ENCODE results near the gene LRIT2.

LRIT2 gene, protein sequence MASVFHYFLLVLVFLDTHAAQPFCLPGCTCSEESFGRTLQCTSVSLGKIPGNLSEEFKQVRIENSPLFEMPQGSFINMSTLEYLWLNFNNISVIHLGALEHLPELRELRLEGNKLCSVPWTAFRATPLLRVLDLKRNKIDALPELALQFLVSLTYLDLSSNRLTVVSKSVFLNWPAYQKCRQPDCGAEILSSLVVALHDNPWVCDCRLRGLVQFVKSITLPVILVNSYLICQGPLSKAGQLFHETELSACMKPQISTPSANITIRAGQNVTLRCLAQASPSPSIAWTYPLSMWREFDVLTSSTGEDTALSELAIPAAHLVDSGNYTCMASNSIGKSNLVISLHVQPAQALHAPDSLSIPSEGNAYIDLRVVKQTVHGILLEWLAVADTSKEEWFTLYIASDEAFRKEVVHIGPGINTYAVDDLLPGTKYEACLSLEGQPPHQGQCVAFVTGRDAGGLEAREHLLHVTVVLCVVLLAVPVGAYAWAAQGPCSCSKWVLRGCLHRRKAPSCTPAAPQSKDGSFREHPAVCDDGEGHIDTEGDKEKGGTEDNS

GRCh38 chr10:84225427-84226173, at the start of gene LRIT2:
Gene LRIT2 (minus strand): TSS chr10:84225544. CDS start chr10:84225520, 24 bp downstream.
- peaks cover 72% of the 10 kb centered on the region for H3K27me3 Mint-ChIP-seq
- no peaks in the 10 kb centered on the region for H3K4me1 Mint-ChIP-seq
- no peaks in the 10 kb centered on the region for H3K36me3 Mint-ChIP-seq (ENCODE audit: insufficient read depth)
- DNase-seq (ENCODE audit: low spot score in 2 of 2): no peak
- no peak within 1 kb of the TSS for H3K27ac Mint-ChIP-seq (ENCODE audit: low read depth)
- no peaks in the 10 kb centered on the region for H3K9me3 Mint-ChIP-seq
- no peak for ATAC-seq (replicated peaks; ENCODE audit: extremely low read depth, poor library complexity, severe bottlenecking)
- H3K4me3 Mint-ChIP-seq: no peak within 1 kb of the TSS

DNA sequence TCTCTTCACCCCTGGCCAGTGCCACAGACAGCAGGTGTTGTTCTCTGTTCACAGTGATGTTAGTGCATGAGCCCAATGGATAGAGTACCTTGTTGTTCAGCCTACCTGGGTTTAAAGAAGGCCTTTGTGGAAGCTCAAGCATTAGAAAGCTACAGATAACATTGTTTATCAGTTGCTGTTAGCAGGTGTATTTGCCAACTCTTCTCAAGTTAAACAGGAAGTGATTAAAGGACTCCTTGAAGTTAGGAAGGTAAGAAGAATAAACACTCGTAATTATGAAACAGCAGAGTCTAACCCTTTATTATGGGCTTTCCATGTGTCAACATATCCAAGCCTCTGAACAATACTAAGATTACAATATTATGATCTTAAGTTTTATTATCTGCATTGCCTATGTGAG, 45.4 kb upstream of the LRIT2 start:
- ATAC-seq (replicated peaks; ENCODE audit: extremely low read depth, poor library complexity, severe bottlenecking): no peak
- Mint-ChIP-seq H3K4me1 (peaks cover 5% of the 10 kb centered on the region), H3K36me3 (ENCODE audit: insufficient read depth) (peaks cover 1% of the 10 kb centered on the region), H3K27ac (ENCODE audit: low read depth) (no peak overlapping the region), H3K4me3 (no peak overlapping the region), H3K27me3 (peaks cover 9% of the 10 kb centered on the region), H3K9me3 (no peaks in the 10 kb centered on the region)
- DNase-seq (ENCODE audit: low spot score in 2 of 2): no peak

- H3K4me1 Mint-ChIP-seq: peaks cover 5% of the 10 kb centered on the region
- peaks cover 11% of the 10 kb centered on the region for H3K27me3 Mint-ChIP-seq
- H3K4me3 Mint-ChIP-seq: no peak overlapping the region
- ATAC-seq (replicated peaks; ENCODE audit: extremely low read depth, poor library complexity, severe bottlenecking) (no peak), DNase-seq (ENCODE audit: low spot score in 2 of 2) (no peak)
- no peaks in the 10 kb centered on the region for H3K9me3 Mint-ChIP-seq
- H3K27ac Mint-ChIP-seq (ENCODE audit: low read depth): no peak overlapping the region
- H3K36me3 Mint-ChIP-seq (ENCODE audit: insufficient read depth): peaks cover 1% of the 10 kb centered on the region
Observed at GRCh38 chr10:84269773-84270172, 44.4 kb upstream of the LRIT2 start.

DNA sequence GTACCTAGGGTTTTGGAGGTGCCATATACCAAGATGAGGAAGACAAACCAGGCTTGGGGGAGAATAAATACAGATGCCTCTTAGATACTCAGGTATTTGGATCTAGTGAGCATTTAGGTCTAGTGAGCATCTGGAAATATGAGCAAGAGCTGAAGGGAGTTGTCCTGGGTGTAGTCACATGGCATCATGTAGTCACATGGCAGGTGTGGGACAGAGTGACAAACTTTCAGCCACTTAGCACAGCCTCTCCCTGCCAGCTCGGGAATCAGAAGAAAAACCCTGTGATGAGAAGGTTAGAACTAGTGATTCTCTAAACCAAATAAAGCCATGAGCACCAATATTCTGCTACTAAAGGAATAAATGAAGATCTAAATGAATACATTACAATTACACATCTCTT, 43.8 kb upstream of the LRIT2 start:
- DNase-seq (ENCODE audit: low spot score in 2 of 2) (no peak), ATAC-seq (replicated peaks; ENCODE audit: extremely low read depth, poor library complexity, severe bottlenecking) (no peak)
- H3K9me3 Mint-ChIP-seq: no peaks in the 10 kb centered on the region
- peaks cover 1% of the 10 kb centered on the region for H3K36me3 Mint-ChIP-seq (ENCODE audit: insufficient read depth)
- peaks cover 5% of the 10 kb centered on the region for H3K4me1 Mint-ChIP-seq
- no peak overlapping the region for H3K27ac Mint-ChIP-seq (ENCODE audit: low read depth)
- peaks cover 17% of the 10 kb centered on the region for H3K27me3 Mint-ChIP-seq
- no peak overlapping the region for H3K4me3 Mint-ChIP-seq

DNA sequence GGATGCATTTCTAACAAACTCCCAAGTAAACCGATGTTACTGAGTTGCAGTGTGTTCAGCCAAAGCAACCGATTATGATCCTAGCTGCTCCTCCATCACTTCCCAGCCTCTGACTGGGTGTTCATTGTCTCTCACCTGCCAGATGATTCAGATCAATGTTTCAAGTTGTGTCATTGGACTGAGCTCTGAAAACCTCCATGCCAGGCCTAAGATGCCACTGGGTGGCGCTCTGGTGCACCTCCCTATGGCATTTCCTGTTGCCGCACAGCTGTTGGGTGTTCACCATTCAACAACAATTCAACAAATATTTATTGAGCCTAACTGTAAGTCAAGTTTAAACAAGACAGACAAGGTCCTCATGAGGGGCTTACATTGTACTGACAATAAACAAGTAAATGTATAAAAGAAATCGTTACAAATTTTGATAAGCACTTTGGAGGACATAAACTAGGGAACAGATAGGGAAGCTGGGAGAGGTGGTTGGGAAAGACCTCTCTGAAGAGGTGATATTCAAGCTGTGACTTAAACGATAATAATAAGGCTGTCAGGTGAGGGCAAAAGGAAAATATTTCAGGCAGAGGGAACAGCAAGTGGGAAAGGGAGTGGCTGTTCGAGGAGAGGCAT, 42.3 kb upstream of the LRIT2 start:
- H3K27me3 Mint-ChIP-seq: peaks cover 32% of the 10 kb centered on the region
- H3K9me3 Mint-ChIP-seq: no peaks in the 10 kb centered on the region
- peaks cover 5% of the 10 kb centered on the region for H3K4me1 Mint-ChIP-seq
- peak; percentile 78 for ATAC-seq (replicated peaks; ENCODE audit: extremely low read depth, poor library complexity, severe bottlenecking)
- peaks cover 1% of the 10 kb centered on the region for H3K36me3 Mint-ChIP-seq (ENCODE audit: insufficient read depth)
- no peak overlapping the region for H3K27ac Mint-ChIP-seq (ENCODE audit: low read depth)
- H3K4me3 Mint-ChIP-seq: no peak overlapping the region
- peak; percentile 57 to 58 for DNase-seq (ENCODE audit: low spot score in 2 of 2)

- Mint-ChIP-seq H3K9me3 (no peaks in the 10 kb centered on the region), H3K4me3 (no peak overlapping the region), H3K27me3 (peaks cover 49% of the 10 kb centered on the region), H3K27ac (ENCODE audit: low read depth) (no peak overlapping the region), H3K4me1 (peaks cover 5% of the 10 kb centered on the region), H3K36me3 (ENCODE audit: insufficient read depth) (peaks cover 1% of the 10 kb centered on the region)
- DNase-seq (ENCODE audit: low spot score in 2 of 2) (no peak), ATAC-seq (replicated peaks; ENCODE audit: extremely low read depth, poor library complexity, severe bottlenecking) (no peak)
Observed at GRCh38 chr10:84265418-84265817, 40.1 kb upstream of the LRIT2 start.

- no peaks in the 10 kb centered on the region for H3K9me3 Mint-ChIP-seq
- H3K27me3 Mint-ChIP-seq: peaks cover 56% of the 10 kb centered on the region
Observed at GRCh38 chr10:84264611-84265141, 39.3 kb upstream of the LRIT2 start.

GRCh38 chr10:84263716-84264115, 38.4 kb upstream of the LRIT2 start:
- Mint-ChIP-seq H3K27ac (ENCODE audit: low read depth) (no peak overlapping the region), H3K36me3 (ENCODE audit: insufficient read depth) (peaks cover 1% of the 10 kb centered on the region), H3K4me3 (no peak overlapping the region), H3K27me3 (peaks cover 64% of the 10 kb centered on the region), H3K4me1 (peaks cover 5% of the 10 kb centered on the region), H3K9me3 (no peaks in the 10 kb centered on the region)
- no peak for ATAC-seq (replicated peaks; ENCODE audit: extremely low read depth, poor library complexity, severe bottlenecking)
- no peak for DNase-seq (ENCODE audit: low spot score in 2 of 2)

More at GRCh38 chr10:84264611-84265141, 39.3 kb upstream of the LRIT2 start:
- ATAC-seq (replicated peaks; ENCODE audit: extremely low read depth, poor library complexity, severe bottlenecking) (peak; percentile 74), DNase-seq (ENCODE audit: low spot score in 2 of 2) (peak; percentile 59 to 64)
- peaks cover 1% of the 10 kb centered on the region for H3K36me3 Mint-ChIP-seq (ENCODE audit: insufficient read depth)
- no peak overlapping the region for H3K27ac Mint-ChIP-seq (ENCODE audit: low read depth)
- peaks cover 5% of the 10 kb centered on the region for H3K4me1 Mint-ChIP-seq
- no peak overlapping the region for H3K4me3 Mint-ChIP-seq

DNA sequence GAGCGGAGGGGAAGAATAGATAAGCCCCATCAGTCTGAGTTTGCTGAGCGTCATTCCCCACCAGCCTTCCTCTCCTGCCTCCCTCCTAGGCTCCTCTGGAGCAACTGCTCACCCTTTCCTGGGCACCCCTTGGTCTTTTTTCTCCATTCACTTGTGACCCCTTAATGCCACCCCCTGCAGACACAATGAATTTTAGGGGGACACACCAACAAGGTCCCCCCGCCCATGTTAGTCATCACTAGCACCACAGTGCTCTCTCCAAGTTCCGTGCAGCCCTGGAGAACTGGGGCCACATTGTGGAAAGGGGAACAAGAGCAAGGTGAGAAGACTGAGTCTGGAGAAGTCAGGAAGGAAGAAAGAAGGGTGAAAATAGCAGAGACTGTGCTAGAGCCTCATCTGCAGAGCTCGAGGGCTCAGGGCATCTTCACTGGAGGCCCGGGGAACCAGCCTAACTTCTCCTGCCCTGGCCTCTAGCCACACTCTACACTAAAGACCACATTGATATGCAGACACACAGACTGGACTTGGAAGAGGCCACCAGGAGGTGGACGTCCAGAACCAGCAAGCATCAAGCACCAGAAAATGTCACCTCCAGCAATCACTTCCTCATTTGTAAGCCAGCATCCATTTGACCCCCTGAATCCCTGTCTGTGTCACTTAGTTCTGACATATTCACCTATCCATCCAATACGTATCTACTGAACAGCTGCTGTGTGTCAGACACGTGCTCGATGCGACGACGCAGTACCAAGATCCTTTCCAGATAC, 37.0 kb upstream of the LRIT2 start:
- Mint-ChIP-seq H3K4me1 (no peaks in the 10 kb centered on the region), H3K27ac (ENCODE audit: low read depth) (no peak overlapping the region), H3K36me3 (ENCODE audit: insufficient read depth) (no peaks in the 10 kb centered on the region), H3K27me3 (peaks cover 66% of the 10 kb centered on the region), H3K9me3 (no peaks in the 10 kb centered on the region), H3K4me3 (no peak overlapping the region)
- DNase-seq (ENCODE audit: low spot score in 2 of 2) (no peak), ATAC-seq (replicated peaks; ENCODE audit: extremely low read depth, poor library complexity, severe bottlenecking) (no peak)

- no peaks in the 10 kb centered on the region for H3K9me3 Mint-ChIP-seq
- H3K4me3 Mint-ChIP-seq: no peak overlapping the region
Observed at GRCh38 chr10:84261236-84261915, 36.0 kb upstream of the LRIT2 start.

GRCh38 chr10:84258034-84258695, 32.8 kb upstream of the LRIT2 start:
- H3K36me3 Mint-ChIP-seq (ENCODE audit: insufficient read depth): no peaks in the 10 kb centered on the region
- no peak for ATAC-seq (replicated peaks; ENCODE audit: extremely low read depth, poor library complexity, severe bottlenecking)
- no peak overlapping the region for H3K4me3 Mint-ChIP-seq
- H3K27ac Mint-ChIP-seq (ENCODE audit: low read depth): no peak overlapping the region
- peaks cover 55% of the 10 kb centered on the region for H3K27me3 Mint-ChIP-seq
- H3K9me3 Mint-ChIP-seq: no peaks in the 10 kb centered on the region
- H3K4me1 Mint-ChIP-seq: no peaks in the 10 kb centered on the region
- DNase-seq (ENCODE audit: low spot score in 2 of 2): no peak

More at GRCh38 chr10:84261236-84261915, 36.0 kb upstream of the LRIT2 start:
- no peak for DNase-seq (ENCODE audit: low spot score in 2 of 2)
- no peaks in the 10 kb centered on the region for H3K36me3 Mint-ChIP-seq (ENCODE audit: insufficient read depth)
- H3K27ac Mint-ChIP-seq (ENCODE audit: low read depth): no peak overlapping the region
- no peaks in the 10 kb centered on the region for H3K4me1 Mint-ChIP-seq
- no peak for ATAC-seq (replicated peaks; ENCODE audit: extremely low read depth, poor library complexity, severe bottlenecking)
- peaks cover 73% of the 10 kb centered on the region for H3K27me3 Mint-ChIP-seq
